DMS 273 (cell line): ENCODE measurements around the gene GPR161.

Experiments
- DNase-seq: peaks from one replicate; lab custom pipeline; 2025; ENCODE audit not compliant: unreplicated experiment; lab: John Stamatoyannopoulos, UW

The GPR161 gene

DNA sequence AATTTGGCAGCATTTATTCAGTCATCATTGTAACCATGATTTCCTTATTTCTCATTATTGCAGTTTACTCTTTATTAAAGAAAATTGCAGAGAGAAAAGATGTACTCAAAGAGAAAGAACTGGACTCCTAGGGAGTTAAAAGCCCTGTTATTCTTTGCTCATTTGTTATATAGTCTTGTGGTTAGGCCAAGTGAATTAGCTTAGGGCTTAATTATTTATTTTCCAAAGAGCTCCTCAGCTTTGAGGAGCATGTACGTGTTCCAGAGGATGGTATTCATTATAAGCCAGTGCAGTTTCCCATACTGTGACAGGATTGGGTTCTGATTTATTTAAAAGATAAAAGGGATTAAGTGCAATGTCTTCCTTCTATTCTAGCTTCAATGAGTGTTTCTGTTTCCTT, 86.4 kb downstream of the GPR161 start:
- DNase-seq: no peak

GRCh38 chr1:168045311-168045710, 91.4 kb downstream of the GPR161 start:
- DNase-seq: no peak

DNA sequence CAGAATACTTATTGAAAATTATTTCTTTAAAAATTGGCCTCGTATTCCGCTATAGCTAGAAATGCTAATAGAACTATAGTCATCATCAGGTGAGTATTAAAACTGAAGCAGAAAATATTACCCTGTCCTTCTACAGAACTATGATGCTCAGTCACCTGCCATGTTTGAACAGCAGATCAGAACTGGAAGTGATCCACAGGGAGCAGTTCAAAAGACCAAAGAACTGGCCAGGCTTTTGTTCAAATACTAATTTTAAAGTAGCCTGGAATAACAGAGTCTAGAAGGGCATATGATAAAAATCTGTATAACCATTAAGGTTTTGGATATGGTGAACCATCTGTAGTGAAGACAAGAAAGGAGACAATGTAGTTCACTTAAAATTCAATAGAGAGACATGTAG, 94.4 kb downstream of the GPR161 start:
- no peak for DNase-seq

GRCh38 chr1:168035345-168035744, 101.4 kb downstream of the GPR161 start:
- no peak for DNase-seq

DNA sequence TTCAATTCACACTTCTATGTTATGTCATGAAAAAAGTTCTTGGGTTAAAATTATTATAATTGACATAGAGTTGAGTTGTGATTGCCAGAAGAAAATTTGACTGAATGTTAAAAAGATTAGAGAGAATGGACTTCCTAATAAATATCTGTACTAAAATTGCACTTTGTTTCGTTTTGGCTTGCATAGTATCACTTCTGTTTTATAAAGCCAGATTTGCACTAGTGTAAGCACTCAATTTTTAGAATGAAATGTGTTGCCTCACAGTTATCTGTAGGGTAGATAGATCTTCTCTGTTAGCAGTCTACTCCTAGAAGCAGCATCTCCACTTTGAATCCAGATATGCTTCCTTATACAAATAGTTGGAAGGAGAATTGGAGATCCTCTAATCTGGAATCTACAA, 104.7 kb downstream of the GPR161 start:
- no peak for DNase-seq

DNA sequence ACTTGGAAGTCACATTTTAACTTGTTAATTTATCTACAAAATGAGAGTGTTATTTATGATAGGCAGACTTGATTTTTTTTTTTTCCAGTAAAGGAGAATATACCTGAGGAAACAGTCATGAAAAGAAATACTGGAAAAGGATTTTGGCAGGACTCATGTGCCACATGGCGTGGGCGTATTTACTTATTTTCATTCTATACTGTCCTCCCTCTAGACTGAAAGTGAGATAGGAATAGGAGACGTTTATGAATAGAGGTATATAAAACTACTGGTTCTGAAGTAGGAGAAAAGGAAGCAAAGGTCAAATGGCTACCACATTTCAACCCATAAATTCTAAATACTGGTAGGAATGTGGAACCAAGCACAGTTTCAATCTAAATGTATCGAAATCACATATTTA, 105.1 kb downstream of the GPR161 start:
- DNase-seq: no peak

GRCh38 chr1:168031198-168031597, 105.5 kb downstream of the GPR161 start:
- no peak for DNase-seq
